Activated CD8-positive, alpha-beta T cell treated with anti-CD3 and anti-CD28 coated beads for 36 hours (primary cell): ENCODE data around the gene ALDH5A1. TPM values are rescaled to one million over a fixed set of nuclear protein-coding genes. Genes with fewer than 3 reads are reported as not detected.
A peak's percentile ranks its signal among the peaks of the same experiment; 100 is the strongest.

Source experiments
- ATAC-seq: fragments of 200-7000 bp; cut with Tn5 transposase; one replicate; pipeline ENCODE4 v1.10.0; 2021; ENCODE audit warnings: mild to moderate bottlenecking, moderate library complexity
- CTCF ChIA-PET: fragments of 350-600 bp; sonication (Branson Sonifier 250); formaldehyde crosslinking; loops from one replicate; lab custom pipeline; 2021; ENCODE audit warnings: antibody characterized with exemption; lab: Charles Lee
- POLR2A ChIA-PET: fragments of 350-600 bp; sonication (Branson Sonifier 250); formaldehyde crosslinking; loops from one replicate; lab custom pipeline; 2021; ENCODE audit warnings: antibody characterized with exemption; lab: Charles Lee
- DNase-seq: peaks from one replicate; pipeline ENCODE4 v3.0.0-alpha.2; 2020
- H3K27ac Mint-ChIP-seq: one replicate; pipeline ENCODE4 v1.8.0; 2021; ENCODE audit warnings: mild to moderate bottlenecking, mixed read lengths
- H3K27me3 Mint-ChIP-seq: one replicate; pipeline ENCODE4 v1.8.0; 2021; ENCODE audit warnings: mixed read lengths
- H3K36me3 Mint-ChIP-seq: one replicate; pipeline ENCODE4 v1.8.0; 2021; ENCODE audit warnings: low read depth, mixed read lengths
- H3K4me1 Mint-ChIP-seq: one replicate; pipeline ENCODE4 v1.8.0; 2021; ENCODE audit warnings: low read depth, mixed read lengths
- H3K4me3 Mint-ChIP-seq: one replicate; pipeline ENCODE4 v1.8.0; 2021; ENCODE audit warnings: mild to moderate bottlenecking, moderate library complexity, mixed read lengths
- H3K9me3 Mint-ChIP-seq: one replicate; pipeline ENCODE4 v1.8.0; 2021; ENCODE audit warnings: mixed read lengths
- CTCF ChIP-seq: fragments of 200-600 bp; IDR thresholded peaks from one replicate; pipeline ENCODE4 v1.8.0; 2022; ENCODE audit warnings: antibody characterized with exemption, mild to moderate bottlenecking
- intact Hi-C: fragments of 100-400 bp; cut with micrococcal nuclease; formaldehyde crosslinking; loops from one replicate; pipeline ENCODE4 v1.10.0; 2022
- total RNA-seq, 2 experiments: library from RNA; stranded (reverse); gene quantifications; one replicate each; pipeline ENCODE4 v1.2.3, GENCODE V29; 2021

The ALDH5A1 gene
- total RNA-seq, 2 experiments from 2014 or later: 20.7 to 20.8 TPM

DNA sequence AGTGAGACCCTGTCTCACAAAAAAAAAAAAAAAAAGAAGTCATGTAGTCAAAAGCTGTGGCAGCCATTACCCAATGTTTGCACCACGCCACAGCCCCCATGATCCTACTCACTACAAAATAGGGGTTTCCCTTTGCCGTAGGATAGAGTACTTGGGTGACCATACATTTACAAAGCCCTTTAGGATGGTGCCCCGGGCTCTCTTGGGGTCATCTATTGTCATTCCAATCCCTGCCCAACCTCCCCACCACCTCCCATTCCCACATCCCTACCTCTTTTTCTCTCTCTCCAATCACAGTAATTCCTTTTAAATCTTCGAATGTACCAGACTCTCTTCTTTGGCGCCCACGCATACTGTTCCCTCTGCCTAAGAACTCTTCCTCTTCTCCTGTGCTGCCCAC lies 76.6 kb downstream of the ALDH5A1 start:
- ATAC-seq (no peak), DNase-seq (no peak)
- H3K9me3 Mint-ChIP-seq: no peaks in the 10 kb centered on the region
- ChIA-PET CTCF (interaction anchor here (1.0 to 3.6 kb wide), 3 partner anchors 11 to 195 kb away, joined by 3 to 43 read pairs (median 6); no protein-coding TSS in a partner anchor), POLR2A (no interaction called here)
- TF ChIP-seq CTCF: no peak
- H3K4me1 Mint-ChIP-seq: no peaks in the 10 kb centered on the region
- no peak overlapping the region for H3K27ac Mint-ChIP-seq
- intact Hi-C loops: no loop called here
- peaks cover 1% of the 10 kb centered on the region for H3K27me3 Mint-ChIP-seq
- no peak overlapping the region for H3K4me3 Mint-ChIP-seq
- H3K36me3 Mint-ChIP-seq: no peaks in the 10 kb centered on the region

- no peak for TF ChIP-seq CTCF
- H3K9me3 Mint-ChIP-seq: no peaks in the 10 kb centered on the region
Observed at GRCh38 chr6:24574809-24575208, 80.0 kb downstream of the ALDH5A1 start.

DNA sequence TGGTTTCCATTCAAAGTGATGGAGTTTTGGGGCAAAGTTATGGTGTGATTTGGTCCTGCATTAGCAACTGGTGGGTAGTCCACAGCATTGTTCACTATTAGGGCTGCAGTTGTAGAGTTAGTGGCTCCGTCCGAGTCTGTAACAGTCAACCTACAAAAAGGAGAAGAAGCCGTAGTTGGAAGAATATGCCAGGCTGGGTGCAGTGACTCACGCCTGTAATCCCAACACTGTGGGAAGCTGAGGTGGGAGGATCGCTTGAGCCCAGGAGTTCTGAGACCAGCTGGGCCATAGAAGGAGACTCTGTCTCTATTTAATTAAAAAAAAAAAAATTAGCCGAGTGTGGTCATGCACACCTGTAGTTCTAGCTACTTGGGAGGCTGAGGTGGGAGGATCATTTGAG lies 81.7 kb downstream of the ALDH5A1 start:
- CTCF ChIA-PET: interaction anchor here (1.1 to 1.3 kb wide), 2 partner anchors 16 to 442 kb away, joined by 3 read pairs; no protein-coding TSS in a partner anchor

More at GRCh38 chr6:24574809-24575208, 80.0 kb downstream of the ALDH5A1 start:
- intact Hi-C loops: no loop called here
- DNase-seq: no peak
- no peaks in the 10 kb centered on the region for H3K36me3 Mint-ChIP-seq
- no peak overlapping the region for H3K27ac Mint-ChIP-seq
- POLR2A ChIA-PET: no interaction called here
- H3K4me1 Mint-ChIP-seq: no peaks in the 10 kb centered on the region
- no peak for ATAC-seq
- peaks cover 2% of the 10 kb centered on the region for H3K27me3 Mint-ChIP-seq
- no peak overlapping the region for H3K4me3 Mint-ChIP-seq
- CTCF ChIA-PET: interaction anchor here (0.6 to 3.6 kb wide), 2 partner anchors 8 to 18 kb away, joined by 3 to 43 read pairs; no protein-coding TSS in a partner anchor

GRCh38 chr6:24581084-24581669 lies 86.4 kb downstream of the ALDH5A1 start:
- Mint-ChIP-seq H3K4me1 (peaks cover 3% of the 10 kb centered on the region), H3K27me3 (peaks cover 2% of the 10 kb centered on the region), H3K36me3 (no peaks in the 10 kb centered on the region), H3K9me3 (no peaks in the 10 kb centered on the region), H3K4me3 (no peak overlapping the region), H3K27ac (no peak overlapping the region)
- ChIA-PET POLR2A (no interaction called here), CTCF (interaction anchor here (0.6 to 8.9 kb wide), 60 partner anchors 8 to 915 kb away, joined by 3 to 141 read pairs (median 4); partner anchors contain the start of gene ALDH5A1)
- peak; percentile 91 for DNase-seq
- intact Hi-C loops: loop anchor here (1.0 to 5.0 kb wide), 3 partner anchors 114 to 436 kb away; no protein-coding TSS in a partner anchor
- peak; percentile 92 for ATAC-seq
- TF ChIP-seq CTCF: peak; percentile 76

More for the DNA sequence above, 81.7 kb downstream of the ALDH5A1 start:
- DNase-seq (no peak), ATAC-seq (no peak)
- intact Hi-C loops: no loop called here
- TF ChIP-seq CTCF: no peak
- Mint-ChIP-seq H3K27me3 (peaks cover 2% of the 10 kb centered on the region), H3K36me3 (no peaks in the 10 kb centered on the region), H3K9me3 (no peaks in the 10 kb centered on the region), H3K27ac (no peak overlapping the region), H3K4me1 (no peaks in the 10 kb centered on the region), H3K4me3 (no peak overlapping the region)
- POLR2A ChIA-PET: interaction anchor here (0.6 kb wide), 1 partner anchor 88 kb away, joined by 3 read pairs; no protein-coding TSS in a partner anchor
